Keratinocyte (primary cell): ENCODE data around the gene TNNI3. TPM values are rescaled to one million over a fixed set of nuclear protein-coding genes. Genes with fewer than 3 reads are reported as not detected.

Experiments used
- DNase-seq: peaks from one replicate; pipeline ENCODE4 v3.0.0-alpha.2; 2011; ENCODE audit warnings: low read depth, missing footprints, low spot score
- FAIRE-seq: peaks from 2 replicates; lab custom pipeline; 2011; peaks lifted over from hg19 to GRCh38; lab: Jason Lieb, UNC
- H2AFZ ChIP-seq: 2 replicates; pipeline ENCODE4 v1.6.0; 2012; ENCODE audit warnings: low read length, control low read depth, inconsistent platforms; ENCODE audit not compliant: control insufficient read depth
- H3K27ac ChIP-seq: 2 replicates; pipeline ENCODE4 v1.5.1; 2011; ENCODE audit warnings: low read length; ENCODE audit not compliant: control insufficient read depth, insufficient read depth
- H3K27me3 ChIP-seq: 3 replicates; pipeline ENCODE4 v1.6.0; 2011; ENCODE audit warnings: low read length; ENCODE audit not compliant: control insufficient read depth, insufficient read depth; ENCODE audit errors: extremely low read depth
- H3K36me3 ChIP-seq, 2 experiments: 2 replicates in 1 of 2; 3 replicates in 1 of 2; pipeline ENCODE4 v1.5.1; 2011; ENCODE audit warnings: low read length in 2 of 2, mild to moderate bottlenecking in 1 of 2; ENCODE audit not compliant: control insufficient read depth in 2 of 2, insufficient read depth in 2 of 2; ENCODE audit errors: extremely low read depth in 1 of 2
- H3K4me1 ChIP-seq: 3 replicates; pipeline ENCODE4 v1.5.1; 2011; ENCODE audit warnings: low read length; ENCODE audit not compliant: control insufficient read depth, insufficient read depth; ENCODE audit errors: extremely low read depth
- H3K4me2 ChIP-seq: 3 replicates; pipeline ENCODE4 v1.6.0; 2011; ENCODE audit warnings: low read depth, low read length; ENCODE audit not compliant: control insufficient read depth, insufficient read depth; ENCODE audit errors: extremely low read depth
- H3K4me3 ChIP-seq, 3 experiments: fragments of 200-600 bp in 1 of 3; sonication (generic) in 1 of 3; 2 replicates in 2 of 3; 3 replicates in 1 of 3; pipeline ENCODE4 v1.5.1; 2011 to 2016; ENCODE audit warnings: low read length in 3 of 3, mild to moderate bottlenecking in 3 of 3, control low read depth in 2 of 3, inconsistent platforms in 1 of 3, low read depth in 1 of 3, mixed read lengths in 1 of 3, mixed run types in 1 of 3, moderate library complexity in 1 of 3; ENCODE audit not compliant: control insufficient read depth in 2 of 3, insufficient read depth in 2 of 3; ENCODE audit errors: extremely low read depth in 1 of 3
- H3K79me2 ChIP-seq: 2 replicates; pipeline ENCODE4 v1.6.0; 2012; ENCODE audit warnings: low read length; ENCODE audit not compliant: control insufficient read depth, insufficient read depth
- H3K9ac ChIP-seq: 3 replicates; pipeline ENCODE4 v1.6.0; 2011; ENCODE audit warnings: low read length; ENCODE audit not compliant: control insufficient read depth, insufficient read depth; ENCODE audit errors: extremely low read depth
- H3K9me1 ChIP-seq: 3 replicates; pipeline ENCODE4 v1.6.0; 2011; ENCODE audit warnings: low read length; ENCODE audit not compliant: control insufficient read depth, insufficient read depth; ENCODE audit errors: extremely low read depth
- H3K9me3 ChIP-seq: 2 replicates; pipeline ENCODE4 v1.5.1; 2012; ENCODE audit warnings: low read depth, low read length; ENCODE audit not compliant: control insufficient read depth
- H4K20me1 ChIP-seq: 3 replicates; pipeline ENCODE4 v1.6.0; 2011; ENCODE audit warnings: low read length; ENCODE audit not compliant: control insufficient read depth, insufficient read depth; ENCODE audit errors: extremely low read depth
- CTCF ChIP-seq, 3 experiments: IDR thresholded peaks in 1 of 3; conservative IDR thresholded peaks in 1 of 3; optimal IDR thresholded peaks in 1 of 3; 2 replicates in 2 of 3; 3 replicates in 1 of 3; pipeline versions ENCODE3 to v1.5.1; 2011; ENCODE audit warnings: low read length in 3 of 3, mild to moderate bottlenecking in 3 of 3, moderate library complexity in 2 of 3, control low read depth in 1 of 3, inconsistent platforms in 1 of 3; ENCODE audit not compliant: insufficient read depth in 2 of 3; ENCODE audit errors: extremely low read depth in 1 of 3
- EZH2 ChIP-seq: IDR thresholded peaks from one replicate; pipeline ENCODE4 v1.6.1; 2012; ENCODE audit warnings: inconsistent platforms, mild to moderate bottlenecking, low read length, moderate library complexity
- dilution Hi-C: fragments of 300-500 bp; cut with MboI; formaldehyde crosslinking; loops from one replicate; pipeline ENCODE4 v1.7.0; 2020; ENCODE audit warnings: low sequenced_read_pairs; ENCODE audit not compliant: extremely low pct_ligation_motif_present
- polyA plus RNA-seq, 5 experiments: library from polyadenylated mRNA; depleted of rRNA in 3 of 5; stranded (reverse) in 3 of 5; stranded (forward) in 1 of 5; unstranded in 1 of 5; fragments of >200 nt; gene quantifications; 1 replicate in 1 of 5; 2 replicates in 3 of 5; 3 replicates in 1 of 5; pipeline versions ENCODE4 v1.2.1 to v1.2.3, GENCODE V29; 2011 to 2012; ENCODE audit warnings: missing spikeins in 2 of 5, low read depth in 1 of 5, low replicate concordance in 1 of 5

The TNNI3 gene
- polyA plus RNA-seq, 1 donor (not counting 4 experiments of a cell fraction or from before 2014, with no cell fraction given) = 4.1 TPM

- Histone ChIP-seq H3K4me1 (peaks cover 10% of the 10 kb centered on the region), H3K79me2 (no peaks in the 10 kb centered on the region), H4K20me1 (no peaks in the 10 kb centered on the region), H3K9ac (peak within 1 kb of the TSS; percentile 76), H3K4me2 (peak within 1 kb of the TSS; percentile 93), H3K36me3 (no peaks in the 10 kb centered on the region), H3K9me3 (no peaks in the 10 kb centered on the region), H3K4me3 (peak within 1 kb of the TSS; percentile 73 to 79 (median 76)), H2AFZ (peak within 1 kb of the TSS; percentile 92), H3K27me3 (no peaks in the 10 kb centered on the region), H3K27ac (peak within 1 kb of the TSS; percentile 91), H3K9me1 (no peaks in the 10 kb centered on the region)
- FAIRE-seq (peak; percentile 77), DNase-seq (peak; percentile 93)
- TF ChIP-seq EZH2 = no peak
- TF ChIP-seq CTCF (optimal IDR thresholded peaks at IDR 0.05 in 1 of 3, IDR thresholded peaks at IDR 0.05 in 1 of 3, conservative IDR thresholded peaks at IDR 0.05 in 1 of 3; ENCODE audit: extremely low read depth in 1 of 3, insufficient read depth in 2 of 3, low read length in 3 of 3) = no peak
- dilution Hi-C loops = no loop called here
Measured at GRCh38 chr19:55166530-55167268, 9.2 kb upstream of the TNNI3 start, which contains the start of gene DNAAF3. Gene DNAAF3 (minus strand): TSS chr19:55166613. CDS start chr19:55166413, 200 bp downstream.

DNA sequence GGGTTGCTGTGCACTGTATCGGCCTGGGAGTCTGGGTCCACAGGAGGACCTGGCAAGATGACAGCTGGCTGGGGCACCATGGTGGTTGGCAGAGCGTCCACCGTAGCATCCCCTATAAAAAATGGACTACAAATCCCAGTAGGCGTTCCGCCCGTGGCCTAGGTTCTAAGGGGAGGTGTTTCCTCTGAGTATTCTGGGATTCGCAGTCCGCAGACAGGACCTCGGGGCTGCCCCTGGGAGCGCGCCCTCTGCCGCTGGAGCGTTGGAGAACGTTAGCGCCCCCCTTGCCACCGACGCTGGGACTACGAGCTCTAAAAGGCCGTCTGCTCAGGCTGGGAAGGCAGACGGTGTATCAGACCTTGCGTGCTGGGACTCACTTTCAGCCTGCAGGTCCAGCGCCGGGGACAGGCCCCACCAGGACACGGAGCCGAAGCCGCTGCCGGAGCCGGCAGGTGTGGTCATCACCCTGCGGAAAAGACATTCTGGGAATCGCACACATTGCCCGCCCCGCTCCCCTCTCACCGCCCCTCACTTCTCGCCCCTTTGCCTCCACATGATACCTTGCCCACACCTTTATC is 8.5 kb upstream of the TNNI3 start:
- peak overlapping the region; percentile 92 for H2AFZ ChIP-seq
- no peaks in the 10 kb centered on the region for H3K9me1 ChIP-seq
- TF ChIP-seq CTCF (optimal IDR thresholded peaks at IDR 0.05 in 1 of 3, IDR thresholded peaks at IDR 0.05 in 1 of 3, conservative IDR thresholded peaks at IDR 0.05 in 1 of 3; ENCODE audit: extremely low read depth in 1 of 3, insufficient read depth in 2 of 3, low read length in 3 of 3) (peak; percentile 65 to 83 (median 78)), EZH2 (no peak)
- peaks cover 10% of the 10 kb centered on the region for H3K4me1 ChIP-seq
- peak overlapping the region; percentile 93 for H3K4me2 ChIP-seq
- DNase-seq = no peak
- FAIRE-seq = no peak
- no peaks in the 10 kb centered on the region for H3K27me3 ChIP-seq
- no peaks in the 10 kb centered on the region for H3K79me2 ChIP-seq
- peak overlapping the region; percentile 73 to 79 (median 76) for H3K4me3 ChIP-seq
- no peaks in the 10 kb centered on the region for H4K20me1 ChIP-seq
- H3K9ac ChIP-seq = peak overlapping the region; percentile 25
- H3K36me3 ChIP-seq = no peaks in the 10 kb centered on the region
- no peak overlapping the region for H3K27ac ChIP-seq
- dilution Hi-C loops = no loop called here
- H3K9me3 ChIP-seq = no peaks in the 10 kb centered on the region
